MM.1S (cell line): Measurements from ENCODE around the gene SPATA22.

ENCODE experiments used
- DNase-seq: peaks from one replicate; pipeline ENCODE4 v3.0.0-alpha.2; 2015
- H2AFZ ChIP-seq: fragments of 300-600 bp; sonication (generic); 2 replicates; pipeline ENCODE4 v1.6.0; 2016; ENCODE audit warnings: antibody characterized with exemption, low read length
- H3F3A ChIP-seq: fragments of 300-600 bp; sonication (generic); 2 replicates; pipeline ENCODE4 v1.6.1; 2016; ENCODE audit warnings: mild to moderate bottlenecking, antibody characterized with exemption, low read length, moderate library complexity, mixed read lengths; ENCODE audit not compliant: insufficient read depth
- H3K27ac ChIP-seq: fragments of 300-600 bp; sonication (generic); 2 replicates; pipeline ENCODE4 v1.5.1; 2016; ENCODE audit warnings: mild to moderate bottlenecking, low read length
- H3K27me3 ChIP-seq: fragments of 300-600 bp; sonication (generic); replicated peaks from 2 replicates; pipeline ENCODE4 v1.6.0; 2016; ENCODE audit warnings: low read length; ENCODE audit not compliant: insufficient read depth
- H3K36me3 ChIP-seq: fragments of 300-600 bp; sonication (generic); replicated peaks from 2 replicates; pipeline ENCODE4 v1.6.1; 2016; ENCODE audit warnings: mild to moderate bottlenecking, low read length, mixed read lengths; ENCODE audit not compliant: insufficient read depth
- H3K4me1 ChIP-seq: fragments of 300-600 bp; sonication (generic); 2 replicates; pipeline ENCODE4 v1.6.1; 2016; ENCODE audit warnings: low read length, mixed read lengths
- H3K4me2 ChIP-seq: fragments of 300-600 bp; sonication (generic); 2 replicates; pipeline ENCODE4 v1.6.0; 2016; ENCODE audit warnings: low read depth, low read length
- H3K4me3 ChIP-seq: fragments of 300-600 bp; sonication (generic); 2 replicates; pipeline ENCODE4 v1.5.1; 2016; ENCODE audit warnings: low read length, mixed read lengths
- H3K79me2 ChIP-seq: fragments of 300-600 bp; sonication (generic); 2 replicates; pipeline ENCODE4 v1.6.1; 2016; ENCODE audit warnings: mixed run types, low read length, mixed read lengths
- H3K9ac ChIP-seq: fragments of 300-600 bp; sonication (generic); 2 replicates; pipeline ENCODE4 v1.6.1; 2016; ENCODE audit warnings: low read length, mixed read lengths
- H3K9me2 ChIP-seq: fragments of 300-600 bp; sonication (generic); replicated peaks from 2 replicates; pipeline ENCODE4 v1.6.1; 2016; ENCODE audit warnings: mild to moderate bottlenecking, low read length, mixed read lengths; ENCODE audit not compliant: insufficient read depth
- H3K9me3 ChIP-seq: fragments of 300-600 bp; sonication (generic); replicated peaks from 2 replicates; pipeline ENCODE4 v1.6.1; 2016; ENCODE audit warnings: mild to moderate bottlenecking, low read length, mixed read lengths; ENCODE audit not compliant: insufficient read depth
- H4K20me1 ChIP-seq: fragments of 300-600 bp; sonication (generic); 2 replicates; pipeline ENCODE4 v1.6.1; 2016; ENCODE audit warnings: mild to moderate bottlenecking, low read length, moderate library complexity, mixed read lengths; ENCODE audit not compliant: insufficient read depth
- EZH2 ChIP-seq: fragments of 300-600 bp; sonication (generic); optimal IDR thresholded peaks from 2 replicates; pipeline ENCODE3; 2017; ENCODE audit warnings: low read depth, mild to moderate bottlenecking, antibody characterized with exemption, low read length, mixed read lengths
- EZH2phosphoT487 ChIP-seq: fragments of 300-600 bp; sonication (generic); IDR thresholded peaks from 2 replicates; pipeline ENCODE4 v1.6.1; 2018; ENCODE audit warnings: antibody characterized with exemption, low read length
- TF ChIP-seq, protein P1 (sequence below): fragments of 300-600 bp; sonication (generic); IDR thresholded peaks from 2 replicates; pipeline ENCODE4 v1.5.1; 2016; ENCODE audit warnings: antibody characterized with exemption, low read length, mixed read lengths

Gene SPATA22

DNA sequence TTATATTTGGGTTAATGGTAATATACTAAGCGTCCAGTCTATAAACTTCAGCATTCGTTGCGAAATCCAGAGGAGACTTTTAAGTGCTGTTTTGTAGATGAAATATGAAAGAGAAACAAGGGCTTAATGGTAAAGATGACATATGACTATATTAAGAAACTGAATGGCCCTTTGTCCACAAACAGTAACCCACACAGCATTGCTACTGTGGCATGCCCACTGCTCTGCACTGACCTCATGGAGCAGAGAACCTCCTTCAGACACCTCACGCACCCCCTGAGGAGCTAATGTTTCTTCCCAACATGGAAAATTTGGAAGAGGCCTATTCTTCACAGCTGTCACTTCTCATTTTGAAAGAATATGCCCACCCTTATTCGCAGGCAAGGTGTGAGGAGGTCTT is 30.8 kb upstream of the SPATA22 start:
- Histone ChIP-seq H3F3A (no peaks in the 10 kb centered on the region), H3K4me1 (no peaks in the 10 kb centered on the region), H3K9ac (no peak overlapping the region), H3K4me2 (no peak overlapping the region), H4K20me1 (no peaks in the 10 kb centered on the region), H3K9me2 (no peaks in the 10 kb centered on the region), H3K36me3 (no peaks in the 10 kb centered on the region), H3K9me3 (no peaks in the 10 kb centered on the region), H3K79me2 (no peaks in the 10 kb centered on the region), H3K27ac (no peak overlapping the region), H3K4me3 (no peak overlapping the region), H2AFZ (no peak overlapping the region), H3K27me3 (no peaks in the 10 kb centered on the region)
- no peak for DNase-seq
- TF ChIP-seq, protein P1, sequence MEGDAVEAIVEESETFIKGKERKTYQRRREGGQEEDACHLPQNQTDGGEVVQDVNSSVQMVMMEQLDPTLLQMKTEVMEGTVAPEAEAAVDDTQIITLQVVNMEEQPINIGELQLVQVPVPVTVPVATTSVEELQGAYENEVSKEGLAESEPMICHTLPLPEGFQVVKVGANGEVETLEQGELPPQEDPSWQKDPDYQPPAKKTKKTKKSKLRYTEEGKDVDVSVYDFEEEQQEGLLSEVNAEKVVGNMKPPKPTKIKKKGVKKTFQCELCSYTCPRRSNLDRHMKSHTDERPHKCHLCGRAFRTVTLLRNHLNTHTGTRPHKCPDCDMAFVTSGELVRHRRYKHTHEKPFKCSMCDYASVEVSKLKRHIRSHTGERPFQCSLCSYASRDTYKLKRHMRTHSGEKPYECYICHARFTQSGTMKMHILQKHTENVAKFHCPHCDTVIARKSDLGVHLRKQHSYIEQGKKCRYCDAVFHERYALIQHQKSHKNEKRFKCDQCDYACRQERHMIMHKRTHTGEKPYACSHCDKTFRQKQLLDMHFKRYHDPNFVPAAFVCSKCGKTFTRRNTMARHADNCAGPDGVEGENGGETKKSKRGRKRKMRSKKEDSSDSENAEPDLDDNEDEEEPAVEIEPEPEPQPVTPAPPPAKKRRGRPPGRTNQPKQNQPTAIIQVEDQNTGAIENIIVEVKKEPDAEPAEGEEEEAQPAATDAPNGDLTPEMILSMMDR: no peak
- no peak for TF ChIP-seq EZH2phosphoT487
- no peak for TF ChIP-seq EZH2

DNA sequence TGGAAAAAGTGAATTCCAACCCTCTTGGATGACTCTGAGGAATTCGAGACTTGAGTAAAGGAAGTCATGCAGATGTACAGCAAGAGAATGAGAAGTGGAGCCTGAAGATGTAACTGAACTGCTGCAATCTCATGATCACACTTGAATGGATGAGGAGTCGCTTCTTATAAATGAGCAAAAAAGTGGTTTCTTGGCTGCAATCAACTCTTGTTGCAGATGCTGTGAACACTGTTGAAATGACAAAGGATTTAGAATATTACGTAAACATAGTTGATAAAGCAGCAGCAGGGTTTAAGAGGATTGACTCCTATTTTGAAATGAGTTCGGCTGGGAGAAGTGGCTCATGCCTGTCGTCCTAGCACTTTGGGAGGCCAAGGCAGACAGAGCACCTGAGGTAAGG is 29.7 kb upstream of the SPATA22 start:
- H3K9ac ChIP-seq: no peak overlapping the region
- no peak overlapping the region for H3K27ac ChIP-seq
- DNase-seq: no peak
- H3K9me2 ChIP-seq: no peaks in the 10 kb centered on the region
- no peak overlapping the region for H3K4me2 ChIP-seq
- H3K4me1 ChIP-seq: no peaks in the 10 kb centered on the region
- H3K36me3 ChIP-seq: no peaks in the 10 kb centered on the region
- H4K20me1 ChIP-seq: no peaks in the 10 kb centered on the region
- H3K79me2 ChIP-seq: no peaks in the 10 kb centered on the region
- no peaks in the 10 kb centered on the region for H3K9me3 ChIP-seq
- no peaks in the 10 kb centered on the region for H3F3A ChIP-seq
- no peak overlapping the region for H3K4me3 ChIP-seq
- TF ChIP-seq, protein P1: no peak
- TF ChIP-seq EZH2phosphoT487 (no peak), EZH2 (no peak)
- no peak overlapping the region for H2AFZ ChIP-seq
- no peaks in the 10 kb centered on the region for H3K27me3 ChIP-seq

DNA sequence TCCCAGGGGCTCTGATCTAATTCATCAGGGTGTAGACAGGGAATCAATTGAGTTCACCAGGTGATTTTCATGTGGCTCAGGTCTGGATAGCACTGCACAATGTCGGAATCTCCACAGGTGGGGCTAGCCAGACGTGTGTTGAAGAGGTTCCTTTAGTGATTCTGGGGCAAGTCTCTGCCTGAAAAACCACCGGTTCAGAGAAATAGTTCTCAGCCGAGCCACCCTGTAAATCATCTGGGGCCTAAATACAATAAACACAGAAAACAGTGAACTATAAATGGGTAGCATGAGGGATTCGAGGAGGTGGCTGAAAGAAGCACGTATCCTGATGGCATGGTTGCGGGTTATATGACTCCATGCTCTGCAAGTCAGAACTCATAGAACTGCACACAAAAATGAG is 25.5 kb upstream of the SPATA22 start:
- H3K4me1 ChIP-seq: no peaks in the 10 kb centered on the region
- H3K9me3 ChIP-seq: no peaks in the 10 kb centered on the region
- H3K9me2 ChIP-seq: no peaks in the 10 kb centered on the region
- H2AFZ ChIP-seq: no peak overlapping the region
- no peak overlapping the region for H3K4me2 ChIP-seq
- no peak overlapping the region for H3K9ac ChIP-seq
- H3K36me3 ChIP-seq: no peaks in the 10 kb centered on the region
- H4K20me1 ChIP-seq: no peaks in the 10 kb centered on the region
- no peak overlapping the region for H3K4me3 ChIP-seq
- H3K27me3 ChIP-seq: no peaks in the 10 kb centered on the region
- TF ChIP-seq, protein P1: no peak
- TF ChIP-seq EZH2 (no peak), EZH2phosphoT487 (no peak)
- H3K27ac ChIP-seq: no peak overlapping the region
- DNase-seq: no peak
- no peaks in the 10 kb centered on the region for H3K79me2 ChIP-seq
- no peaks in the 10 kb centered on the region for H3F3A ChIP-seq
